GM10248 (cell line): ENCODE measurements around the gene BCLAF1.

Source experiments
- CTCF ChIA-PET: fragments of 300-600 bp; sonication (Branson Sonifier 250); formaldehyde crosslinking; extraction: SDS; loops from one replicate; lab custom pipeline; 2021; ENCODE audit warnings: antibody characterized with exemption; lab: Yijun Ruan, JAX
- POLR2A ChIA-PET: fragments of 350-650 bp; sonication (Branson Sonifier 250); formaldehyde crosslinking; extraction: SDS; loops from one replicate; lab custom pipeline; 2020; ENCODE audit warnings: antibody characterized with exemption; lab: Yijun Ruan, JAX
- DNase-seq: peaks from one replicate; pipeline ENCODE4 v3.0.0; 2012; ENCODE audit errors: extremely low spot score
- TF ChIP-seq, protein P1 (sequence below): IDR thresholded peaks from 2 replicates; pipeline ENCODE4 v1.5.1; 2012; ENCODE audit warnings: mild to moderate bottlenecking, low read depth; ENCODE audit errors: extremely low read depth, missing control alignments, control extremely low read depth

Gene BCLAF1

GRCh38 chr6:136253734-136254133, 35.9 kb downstream of the BCLAF1 start:
- TF ChIP-seq, protein P1, sequence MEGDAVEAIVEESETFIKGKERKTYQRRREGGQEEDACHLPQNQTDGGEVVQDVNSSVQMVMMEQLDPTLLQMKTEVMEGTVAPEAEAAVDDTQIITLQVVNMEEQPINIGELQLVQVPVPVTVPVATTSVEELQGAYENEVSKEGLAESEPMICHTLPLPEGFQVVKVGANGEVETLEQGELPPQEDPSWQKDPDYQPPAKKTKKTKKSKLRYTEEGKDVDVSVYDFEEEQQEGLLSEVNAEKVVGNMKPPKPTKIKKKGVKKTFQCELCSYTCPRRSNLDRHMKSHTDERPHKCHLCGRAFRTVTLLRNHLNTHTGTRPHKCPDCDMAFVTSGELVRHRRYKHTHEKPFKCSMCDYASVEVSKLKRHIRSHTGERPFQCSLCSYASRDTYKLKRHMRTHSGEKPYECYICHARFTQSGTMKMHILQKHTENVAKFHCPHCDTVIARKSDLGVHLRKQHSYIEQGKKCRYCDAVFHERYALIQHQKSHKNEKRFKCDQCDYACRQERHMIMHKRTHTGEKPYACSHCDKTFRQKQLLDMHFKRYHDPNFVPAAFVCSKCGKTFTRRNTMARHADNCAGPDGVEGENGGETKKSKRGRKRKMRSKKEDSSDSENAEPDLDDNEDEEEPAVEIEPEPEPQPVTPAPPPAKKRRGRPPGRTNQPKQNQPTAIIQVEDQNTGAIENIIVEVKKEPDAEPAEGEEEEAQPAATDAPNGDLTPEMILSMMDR, result no peak
- POLR2A ChIA-PET, result interaction anchor here (0.6 kb wide), 2 partner anchors 17 to 1094 kb away, joined by 3 to 5 read pairs; no protein-coding TSS in a partner anchor
- DNase-seq, result no peak
- CTCF ChIA-PET, result interaction anchor here (0.6 to 1.6 kb wide), 5 partner anchors 10 to 1208 kb away, joined by 3 to 9 read pairs (median 3); no protein-coding TSS in a partner anchor

DNA sequence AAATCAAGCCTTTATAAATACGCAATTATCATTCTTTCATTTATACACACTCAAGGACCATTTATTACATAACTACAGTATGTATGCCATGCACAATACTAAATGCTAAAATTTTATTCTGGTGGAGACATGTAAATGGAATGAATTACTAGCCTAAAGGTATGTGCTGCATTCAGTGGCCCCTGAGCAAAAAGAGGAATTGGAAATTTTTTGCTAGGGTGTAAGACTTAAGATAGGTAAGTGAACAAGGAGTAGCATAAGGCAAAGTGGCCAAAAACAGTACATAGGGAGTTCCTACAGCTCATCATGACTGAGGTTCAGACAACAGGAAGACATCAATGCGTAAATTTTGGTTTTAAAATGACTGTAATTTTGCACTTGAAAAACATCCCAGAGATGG, 37.2 kb downstream of the BCLAF1 start:
- POLR2A ChIA-PET, result interaction anchor here (0.6 kb wide), 1 partner anchor 29 kb away, joined by 3 read pairs; no protein-coding TSS in a partner anchor
- no peak for DNase-seq
- CTCF ChIA-PET, result interaction anchor here (1.1 to 1.5 kb wide), 2 partner anchors 10 to 26 kb away, joined by 4 to 9 read pairs; no protein-coding TSS in a partner anchor
- TF ChIP-seq, protein P1, result no peak

- TF ChIP-seq, protein P1, result no peak
- DNase-seq, result no peak
- CTCF ChIA-PET, result interaction anchor here (1.1 to 2.6 kb wide), 7 partner anchors 9 to 787 kb away, joined by 3 to 14 read pairs (median 4); no protein-coding TSS in a partner anchor
Observed at GRCh38 chr6:136251394-136251793, 38.3 kb downstream of the BCLAF1 start.

DNA sequence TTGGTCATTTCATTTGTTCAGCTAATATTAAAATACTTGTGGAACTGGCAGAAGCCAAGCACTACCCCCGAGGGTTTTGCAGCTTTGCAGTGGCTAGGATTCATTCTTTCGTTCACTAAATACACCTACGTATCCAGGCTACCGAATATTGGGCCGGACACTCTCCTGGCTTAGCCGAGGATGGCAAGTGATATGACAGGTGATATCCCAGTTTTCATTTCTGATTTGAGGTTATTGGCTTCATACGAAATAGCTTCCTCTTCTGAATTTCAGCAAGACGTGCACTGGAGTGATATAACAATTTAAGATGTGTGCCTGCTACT, 39.0 kb downstream of the BCLAF1 start:
- TF ChIP-seq, protein P1, result no peak
- no peak for DNase-seq
- POLR2A ChIA-PET, result interaction anchor here (2.8 kb wide), 1 partner anchor 38 kb away, joined by 21 read pairs; the partner anchor contains the start of gene BCLAF1
- CTCF ChIA-PET, result interaction anchor here (0.8 to 2.6 kb wide), 12 partner anchors 10 to 786 kb away, joined by 3 to 14 read pairs (median 4); no protein-coding TSS in a partner anchor

More at GRCh38 chr6:136251394-136251793, 38.3 kb downstream of the BCLAF1 start:
- POLR2A ChIA-PET, result interaction anchor here (2.8 kb wide), 1 partner anchor 38 kb away, joined by 21 read pairs; the partner anchor contains the start of gene BCLAF1

DNA sequence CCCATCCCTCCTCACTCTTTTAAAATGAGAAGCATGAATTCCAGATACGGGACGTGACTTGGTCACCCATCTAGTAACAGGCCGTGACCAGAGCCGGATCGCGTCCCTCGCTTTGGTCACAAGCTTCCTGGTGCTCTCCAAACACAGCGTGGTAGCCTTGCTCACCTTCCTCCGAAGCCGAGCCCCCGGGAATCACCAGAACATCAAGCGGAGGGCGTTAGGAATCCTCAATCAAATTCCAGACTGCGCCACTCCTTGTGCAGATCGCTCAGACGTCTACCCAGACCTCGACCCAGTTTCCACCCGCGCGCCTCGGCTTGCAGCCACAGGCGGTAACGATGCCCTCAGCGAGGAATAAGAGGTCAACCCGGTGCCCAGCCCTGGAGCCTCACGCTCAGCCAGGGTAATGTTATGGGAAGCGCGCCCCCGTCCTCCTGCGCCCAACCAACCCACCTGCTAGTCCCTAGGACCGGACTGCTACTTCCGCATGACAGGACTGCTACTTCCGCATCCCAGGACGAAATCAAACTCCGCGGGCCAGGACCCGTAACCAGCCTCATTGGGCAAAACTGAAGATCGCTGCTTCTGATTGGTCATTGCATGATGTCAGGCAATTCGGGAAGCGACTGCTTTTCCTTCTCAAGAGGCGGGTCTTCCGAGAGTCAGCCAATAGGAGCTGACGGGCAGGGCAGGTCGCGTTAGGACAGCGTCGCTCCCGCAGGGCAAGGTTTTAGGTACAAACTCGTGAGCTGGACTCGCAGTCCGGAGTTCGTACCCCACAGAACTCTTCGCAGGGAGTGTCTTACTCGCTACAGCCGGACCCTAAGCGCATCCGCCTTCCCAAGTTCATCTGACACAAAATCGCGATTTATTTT, 39.6 kb downstream of the BCLAF1 start, which contains the start of gene MTFR2:
Gene MTFR2 (minus strand): TSS at position 501 of the 875 bp plus-strand sequence. CDS start 1,212 bp downstream, outside the sequence.
- TF ChIP-seq, protein P1, result no peak
- peak; percentile 96 for DNase-seq
- ChIA-PET CTCF (interaction anchor here (0.8 to 2.6 kb wide), 11 partner anchors 10 to 786 kb away, joined by 3 to 14 read pairs (median 5); no protein-coding TSS in a partner anchor), POLR2A (interaction anchor here (0.5 to 2.8 kb wide), 3 partner anchors 10 to 536 kb away, joined by 3 to 21 read pairs (median 3); partner anchors contain the start of gene BCLAF1)

DNA sequence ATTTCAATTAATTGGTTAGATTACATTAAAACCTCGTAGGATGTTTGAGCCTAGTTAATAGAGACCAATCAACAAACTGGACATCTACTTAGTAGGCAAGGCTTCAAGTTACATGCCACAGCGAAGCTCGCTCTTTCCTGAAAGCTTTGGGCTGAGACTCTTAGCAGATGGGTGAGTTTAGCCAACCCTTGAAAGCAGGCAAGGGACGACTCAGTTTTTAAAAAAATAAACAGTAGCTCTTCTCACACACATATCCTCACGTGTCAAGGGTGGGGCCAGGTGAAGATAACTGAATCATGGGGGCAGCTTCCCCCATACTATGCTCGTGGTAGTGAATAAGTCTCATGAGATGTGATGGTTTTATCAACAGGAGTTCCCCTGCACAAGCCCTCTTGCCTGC, 40.3 kb downstream of the BCLAF1 start:
- POLR2A ChIA-PET, result interaction anchor here (2.8 kb wide), 1 partner anchor 40 kb away, joined by 21 read pairs; the partner anchor contains the start of gene BCLAF1
- CTCF ChIA-PET, result interaction anchor here (1.3 to 2.6 kb wide), 5 partner anchors 11 to 31 kb away, joined by 3 to 14 read pairs (median 5); no protein-coding TSS in a partner anchor
- DNase-seq, result no peak
- TF ChIP-seq, protein P1, result no peak
